C4-2B (cell line): ENCODE measurements around the gene RXFP2.

Experiments used
- CTCF ChIP-seq: fragments of 450-650 bp; conservative IDR thresholded peaks from 2 replicates; pipeline ENCODE4 v1.5.1; 2017; ENCODE audit warnings: mild to moderate bottlenecking
- ZFX ChIP-seq: fragments of 450-650 bp; IDR thresholded peaks from 2 replicates; pipeline ENCODE4 v1.6.1; 2017

GRCh38 chr13:31846182-31846938, 107.0 kb downstream of the RXFP2 start:
- TF ChIP-seq CTCF: no peak
- TF ChIP-seq ZFX: no peak
